ENCODE measurements around the gene ELSPBP1.

DNA sequence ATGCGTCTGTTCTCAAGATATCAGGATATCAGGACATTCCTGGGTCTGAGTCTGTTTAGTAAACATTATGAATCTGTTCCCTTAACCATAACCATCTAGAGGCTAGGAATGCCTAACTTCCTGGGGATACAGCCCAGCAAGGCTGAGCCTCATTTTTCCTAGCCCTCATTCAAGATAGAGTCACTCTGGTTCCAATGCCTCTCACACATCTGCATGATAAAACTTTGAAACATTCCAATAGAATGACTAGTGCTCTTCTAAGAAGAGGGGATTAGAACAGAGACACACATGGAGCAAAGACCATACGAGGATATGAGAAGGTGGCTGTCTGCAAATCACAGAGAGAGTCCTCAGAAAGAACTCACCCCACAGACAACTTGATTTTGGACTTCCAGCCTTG lies 70.1 kb downstream of the ELSPBP1 start:
- TF ChIP-seq RARB (CRISPR knock-in tag; IDR thresholded peaks at IDR 0.05) (no peak), TOX (CRISPR knock-in tag; IDR thresholded peaks at IDR 0.05; ENCODE audit: borderline replicate concordance) (no peak), OSR1 (CRISPR knock-in tag; IDR thresholded peaks at IDR 0.05) (no peak), ZNF565 (CRISPR knock-in tag; conservative IDR thresholded peaks at IDR 0.05; ENCODE audit: low read depth) (no peak), ZNF8 (CRISPR knock-in tag; IDR thresholded peaks at IDR 0.05) (no peak), ESRRG (CRISPR knock-in tag; IDR thresholded peaks at IDR 0.05) (no peak), ARNTL (CRISPR knock-in tag; IDR thresholded peaks at IDR 0.05; ENCODE audit: borderline replicate concordance, low read depth) (no peak), ZFP3 (CRISPR knock-in tag; IDR thresholded peaks at IDR 0.05) (no peak), CSDC2 (CRISPR knock-in tag; IDR thresholded peaks at IDR 0.05) (no peak), ZFP30 (CRISPR knock-in tag; IDR thresholded peaks at IDR 0.05) (no peak), TCF4 (CRISPR knock-in tag; IDR thresholded peaks at IDR 0.05; ENCODE audit: borderline replicate concordance) (no peak)
- TF ChIP-seq, protein P1, sequence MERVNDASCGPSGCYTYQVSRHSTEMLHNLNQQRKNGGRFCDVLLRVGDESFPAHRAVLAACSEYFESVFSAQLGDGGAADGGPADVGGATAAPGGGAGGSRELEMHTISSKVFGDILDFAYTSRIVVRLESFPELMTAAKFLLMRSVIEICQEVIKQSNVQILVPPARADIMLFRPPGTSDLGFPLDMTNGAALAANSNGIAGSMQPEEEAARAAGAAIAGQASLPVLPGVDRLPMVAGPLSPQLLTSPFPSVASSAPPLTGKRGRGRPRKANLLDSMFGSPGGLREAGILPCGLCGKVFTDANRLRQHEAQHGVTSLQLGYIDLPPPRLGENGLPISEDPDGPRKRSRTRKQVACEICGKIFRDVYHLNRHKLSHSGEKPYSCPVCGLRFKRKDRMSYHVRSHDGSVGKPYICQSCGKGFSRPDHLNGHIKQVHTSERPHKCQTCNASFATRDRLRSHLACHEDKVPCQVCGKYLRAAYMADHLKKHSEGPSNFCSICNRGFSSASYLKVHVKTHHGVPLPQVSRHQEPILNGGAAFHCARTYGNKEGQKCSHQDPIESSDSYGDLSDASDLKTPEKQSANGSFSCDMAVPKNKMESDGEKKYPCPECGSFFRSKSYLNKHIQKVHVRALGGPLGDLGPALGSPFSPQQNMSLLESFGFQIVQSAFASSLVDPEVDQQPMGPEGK (CRISPR knock-in tag; IDR thresholded peaks at IDR 0.05; ENCODE audit: borderline replicate concordance), result no peak
- TF ChIP-seq, protein P2, sequence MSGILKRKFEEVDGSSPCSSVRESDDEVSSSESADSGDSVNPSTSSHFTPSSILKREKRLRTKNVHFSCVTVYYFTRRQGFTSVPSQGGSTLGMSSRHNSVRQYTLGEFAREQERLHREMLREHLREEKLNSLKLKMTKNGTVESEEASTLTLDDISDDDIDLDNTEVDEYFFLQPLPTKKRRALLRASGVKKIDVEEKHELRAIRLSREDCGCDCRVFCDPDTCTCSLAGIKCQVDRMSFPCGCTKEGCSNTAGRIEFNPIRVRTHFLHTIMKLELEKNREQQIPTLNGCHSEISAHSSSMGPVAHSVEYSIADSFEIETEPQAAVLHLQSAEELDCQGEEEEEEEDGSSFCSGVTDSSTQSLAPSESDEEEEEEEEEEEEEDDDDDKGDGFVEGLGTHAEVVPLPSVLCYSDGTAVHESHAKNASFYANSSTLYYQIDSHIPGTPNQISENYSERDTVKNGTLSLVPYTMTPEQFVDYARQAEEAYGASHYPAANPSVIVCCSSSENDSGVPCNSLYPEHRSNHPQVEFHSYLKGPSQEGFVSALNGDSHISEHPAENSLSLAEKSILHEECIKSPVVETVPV (CRISPR knock-in tag; IDR thresholded peaks at IDR 0.05), result no peak
- TF ChIP-seq, protein P3, sequence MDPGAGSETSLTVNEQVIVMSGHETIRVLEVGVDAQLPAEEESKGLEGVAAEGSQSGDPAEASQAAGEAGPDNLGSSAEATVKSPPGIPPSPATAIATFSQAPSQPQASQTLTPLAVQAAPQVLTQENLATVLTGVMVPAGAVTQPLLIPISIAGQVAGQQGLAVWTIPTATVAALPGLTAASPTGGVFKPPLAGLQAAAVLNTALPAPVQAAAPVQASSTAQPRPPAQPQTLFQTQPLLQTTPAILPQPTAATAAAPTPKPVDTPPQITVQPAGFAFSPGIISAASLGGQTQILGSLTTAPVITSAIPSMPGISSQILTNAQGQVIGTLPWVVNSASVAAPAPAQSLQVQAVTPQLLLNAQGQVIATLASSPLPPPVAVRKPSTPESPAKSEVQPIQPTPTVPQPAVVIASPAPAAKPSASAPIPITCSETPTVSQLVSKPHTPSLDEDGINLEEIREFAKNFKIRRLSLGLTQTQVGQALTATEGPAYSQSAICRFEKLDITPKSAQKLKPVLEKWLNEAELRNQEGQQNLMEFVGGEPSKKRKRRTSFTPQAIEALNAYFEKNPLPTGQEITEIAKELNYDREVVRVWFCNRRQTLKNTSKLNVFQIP (CRISPR knock-in tag; IDR thresholded peaks at IDR 0.05; ENCODE audit: borderline replicate concordance, low read depth), result no peak
